ENCODE data around the gene AMPD3. TPM values are rescaled to one million over a fixed set of nuclear protein-coding genes. Genes with fewer than 3 reads are reported as not detected.

The AMPD3 gene
- total RNA-seq, 1 experiment from 2014 or later: 12.5 TPM

- no peaks in the 10 kb centered on the region for H3K36me3 ChIP-seq (ENCODE audit: control insufficient read depth, insufficient read depth, low read length)
- H3K9me3 ChIP-seq (ENCODE audit: control insufficient read depth, insufficient read depth, low read depth, low read length): no peaks in the 10 kb centered on the region
- in situ Hi-C loops (cut with HindIII; ENCODE audit: low pct_unique_long_range_greater_than_20kb, low sequenced_read_pairs) (no loop called here), intact Hi-C loops (cut with micrococcal nuclease; ENCODE audit: unreplicated experiment) (no loop called here)
- TF ChIP-seq SIN3A (IDR thresholded peaks at IDR 0.05; ENCODE audit: borderline replicate concordance, insufficient read depth, low read depth, low read length) (no peak), CTCF (IDR thresholded peaks at IDR 0.05) (no peak), TCF7L2 (IDR thresholded peaks at IDR 0.05; ENCODE audit: low read depth, low read length) (no peak), POLR2AphosphoS5 (IDR thresholded peaks at IDR 0.05; ENCODE audit: low read depth, low read length) (no peak), REST (IDR thresholded peaks at IDR 0.05; ENCODE audit: insufficient read depth in 1 of 2, low read depth in 2 of 2, low read length in 1 of 2) (no peak)
- H3K27ac ChIP-seq (ENCODE audit: low read length): no peak overlapping the region
- ATAC-seq (no peak), DNase-seq (ENCODE audit: low read depth, low spot score) (no peak)
- no peaks in the 10 kb centered on the region for H3K27me3 ChIP-seq (ENCODE audit: control insufficient read depth, insufficient read depth, low read length)
- no TSS peak for BruUV-seq (replicated peaks)
- H3K4me1 ChIP-seq (ENCODE audit: control insufficient read depth, insufficient read depth, low read length): no peaks in the 10 kb centered on the region
- ChIA-PET POLR2A (no interaction called here), CTCF (no interaction called here)
- H3K4me3 ChIP-seq (ENCODE audit: low read depth in 2 of 2, low read length in 2 of 2): no peak overlapping the region
Measured at GRCh38 chr11:10473371-10473770, 18.3 kb downstream of the AMPD3 start.

- ChIA-PET POLR2A (no interaction called here), CTCF (no interaction called here)
- ATAC-seq (no peak), DNase-seq (ENCODE audit: low read depth, low spot score) (no peak)
- no TSS peak for BruUV-seq (replicated peaks)
- no peak overlapping the region for H3K4me3 ChIP-seq (ENCODE audit: low read depth in 2 of 2, low read length in 2 of 2)
- H3K9me3 ChIP-seq (ENCODE audit: control insufficient read depth, insufficient read depth, low read depth, low read length): no peaks in the 10 kb centered on the region
- TF ChIP-seq REST (IDR thresholded peaks at IDR 0.05; ENCODE audit: insufficient read depth in 1 of 2, low read depth in 2 of 2, low read length in 1 of 2) (no peak), POLR2AphosphoS5 (IDR thresholded peaks at IDR 0.05; ENCODE audit: low read depth, low read length) (no peak), CTCF (IDR thresholded peaks at IDR 0.05) (no peak), TCF7L2 (IDR thresholded peaks at IDR 0.05; ENCODE audit: low read depth, low read length) (no peak)
- H3K27ac ChIP-seq (ENCODE audit: low read length): no peak overlapping the region
- intact Hi-C loops (cut with micrococcal nuclease; ENCODE audit: unreplicated experiment) (no loop called here), in situ Hi-C loops (cut with HindIII; ENCODE audit: low pct_unique_long_range_greater_than_20kb, low sequenced_read_pairs) (no loop called here)
- no peaks in the 10 kb centered on the region for H3K36me3 ChIP-seq (ENCODE audit: control insufficient read depth, insufficient read depth, low read length)
- no peaks in the 10 kb centered on the region for H3K27me3 ChIP-seq (ENCODE audit: control insufficient read depth, insufficient read depth, low read length)
- H3K4me1 ChIP-seq (ENCODE audit: control insufficient read depth, insufficient read depth, low read length): no peaks in the 10 kb centered on the region
Measured at GRCh38 chr11:10474551-10474950, 19.5 kb downstream of the AMPD3 start.

All from Panc1 (cell line).